SK-N-SH treated with all-trans-retinoic acid at 6 μM for 48 hours (cell line): ENCODE data around the gene OGDHL.

Experiments
- ESRRG ChIP-seq: fragments of 250-450 bp; sonication (Bioruptor Pico); IDR thresholded peaks from 2 replicates; pipeline ENCODE4 v1.6.1; 2021; ENCODE audit warnings: mild to moderate bottlenecking
- TCF4 ChIP-seq: fragments of 250-450 bp; sonication (Bioruptor Pico); IDR thresholded peaks from 2 replicates; pipeline ENCODE4 v1.8.0; 2021; ENCODE audit warnings: mild to moderate bottlenecking, moderate library complexity, borderline replicate concordance
- ZFP3 ChIP-seq: fragments of 250-450 bp; sonication (Bioruptor Pico); IDR thresholded peaks from 2 replicates; pipeline ENCODE4 v1.5.0; 2020; ENCODE audit warnings: mild to moderate bottlenecking, moderate library complexity

GRCh38 chr10:49756641-49757040 lies 5.5 kb downstream of the OGDHL start:
- TF ChIP-seq TCF4 (CRISPR knock-in tag) (no peak), ESRRG (CRISPR knock-in tag) (no peak), ZFP3 (CRISPR knock-in tag) (no peak)
